Kidney (tissue), 14 donors: Measurements from ENCODE around the gene C9orf50. TPM values are rescaled to one million over a fixed set of nuclear protein-coding genes. Genes with fewer than 3 reads are reported as not detected.

Experiments used
- DNase-seq, 5 donors: peaks; one replicate each; pipeline ENCODE4 v3.0.0-alpha.2; 2013 to 2020
- FAIRE-seq: peaks from 2 replicates; lab custom pipeline; 2012; peaks lifted over from hg19 to GRCh38; lab: Jason Lieb, UNC
- H3K27ac ChIP-seq, 2 donors: one replicate each; pipeline ENCODE4 v1.7.0; 2013; ENCODE audit warnings: low read depth in 2 of 2, low read length in 2 of 2, inconsistent platforms in 1 of 2
- H3K27me3 ChIP-seq: one replicate; pipeline ENCODE4 v1.7.1; 2013; ENCODE audit warnings: low read length, inconsistent platforms; ENCODE audit not compliant: control insufficient read depth, insufficient read depth
- H3K36me3 ChIP-seq, 3 donors: one replicate each; pipeline versions ENCODE4 v1.7.0 to v1.7.1; 2013; ENCODE audit warnings: low read length in 3 of 3, control low read depth in 1 of 3, inconsistent platforms in 1 of 3; ENCODE audit not compliant: insufficient read depth in 3 of 3, control insufficient read depth in 2 of 3
- H3K4me1 ChIP-seq, 3 donors: one replicate each; pipeline versions ENCODE4 v1.7.0 to v1.7.1; 2013; ENCODE audit warnings: low read length in 3 of 3, inconsistent platforms in 1 of 3, low read depth in 1 of 3; ENCODE audit not compliant: control insufficient read depth in 2 of 3, insufficient read depth in 2 of 3
- H3K4me3 ChIP-seq, 3 donors: one replicate each; pipeline versions ENCODE4 v1.7.0 to v1.8.1; 2013; ENCODE audit warnings: low read length in 3 of 3, control low read depth in 1 of 3, inconsistent platforms in 1 of 3
- H3K9ac ChIP-seq, 3 donors: one replicate each; pipeline versions ENCODE4 v1.7.0 to v1.7.1; 2013; ENCODE audit warnings: low read length in 3 of 3, control low read depth in 1 of 3, inconsistent platforms in 1 of 3
- H3K9me3 ChIP-seq, 3 donors: one replicate each; pipeline versions ENCODE4 v1.7.0 to v1.7.1; 2013; ENCODE audit warnings: low read length in 3 of 3, control low read depth in 1 of 3, inconsistent platforms in 1 of 3; ENCODE audit not compliant: control insufficient read depth in 2 of 3, insufficient read depth in 1 of 3
- CTCF ChIP-seq: IDR thresholded peaks from 3 replicates; pipeline ENCODE4 v1.5.1; 2012; ENCODE audit warnings: mild to moderate bottlenecking, moderate library complexity, borderline replicate concordance; ENCODE audit not compliant: insufficient read depth; ENCODE audit errors: extremely low read depth
- intact Hi-C: fragments of 100-400 bp; cut with DNase I; formaldehyde crosslinking; loops from one replicate; pipeline ENCODE4 v1.11.1; 2022
- polyA plus RNA-seq: library from polyadenylated mRNA; stranded (reverse); fragments of 350-450 nt; fragmentation: Illumina TruSeq; extraction: RNeasy Lipid Tissue Mini Kit (QIAGEN cat#74804); gene quantifications from one replicate; pipeline ENCODE4 v1.2.3, GENCODE V29; 2014; ENCODE audit warnings: low read depth, low replicate concordance; ENCODE audit not compliant: insufficient read depth
- total RNA-seq: library from RNA; stranded (reverse); fragmentation: NEBNext Ultra II Directional; extraction: Animal tissue kit (Norgen Biotek cat#: 25700); gene quantifications from one replicate; pipeline ENCODE4 v1.2.1, GENCODE V29; 2021
- donor health status: control.
- donor health status: control.
- donor health status: control.
- donor health status: control.
- donor health status: control.
- donor health status: DM: yes; HTN: yes; CAD: no.
- donor health status: Normal renal cell carcinoma (clear cell type).

Gene C9orf50
- total and polyA plus RNA-seq, 2 donors from 2014 or later = 1.1 to 2.8 TPM

GRCh38 chr9:129649726-129650679 lies 29.1 kb upstream of the C9orf50 start:
- H3K27me3 ChIP-seq = no peaks in the 10 kb centered on the region
- intact Hi-C loops = loop anchor here (10.0 kb wide), 1 partner anchor 135 kb away; no protein-coding TSS in a partner anchor
- no peak overlapping the region for H3K27ac ChIP-seq
- TF ChIP-seq CTCF = no peak
- no peaks in the 10 kb centered on the region for H3K36me3 ChIP-seq
- DNase-seq = no peak
- peaks cover 0 to 4% (median 0%) of the 10 kb centered on the region in 3 donors for H3K4me1 ChIP-seq
- no peak for FAIRE-seq
- H3K4me3 ChIP-seq = no peak overlapping the region
- H3K9me3 ChIP-seq = no peaks in the 10 kb centered on the region
- no peak overlapping the region for H3K9ac ChIP-seq

- H3K36me3 ChIP-seq = no peaks in the 10 kb centered on the region
- intact Hi-C loops = loop anchor here (10.0 kb wide), 1 partner anchor 136 kb away; no protein-coding TSS in a partner anchor
- no peak for TF ChIP-seq CTCF
- H3K4me3 ChIP-seq = no peak overlapping the region
- DNase-seq (no peak), FAIRE-seq (no peak)
- no peak overlapping the region for H3K9ac ChIP-seq
- H3K9me3 ChIP-seq = no peaks in the 10 kb centered on the region
- H3K27ac ChIP-seq = no peak overlapping the region
- H3K4me1 ChIP-seq = no peaks in the 10 kb centered on the region
- no peaks in the 10 kb centered on the region for H3K27me3 ChIP-seq
Observed at GRCh38 chr9:129648764-129649115, 27.8 kb upstream of the C9orf50 start.

GRCh38 chr9:129648092-129648763 lies 27.3 kb upstream of the C9orf50 start:
- H3K27ac ChIP-seq = no peak overlapping the region
- no peak for TF ChIP-seq CTCF
- H3K4me3 ChIP-seq = no peak overlapping the region
- H3K9me3 ChIP-seq = no peaks in the 10 kb centered on the region
- H3K4me1 ChIP-seq = no peaks in the 10 kb centered on the region
- FAIRE-seq (no peak), DNase-seq (no peak)
- no peaks in the 10 kb centered on the region for H3K36me3 ChIP-seq
- H3K27me3 ChIP-seq = no peaks in the 10 kb centered on the region
- intact Hi-C loops = loop anchor here (10.0 kb wide), 1 partner anchor 137 kb away; no protein-coding TSS in a partner anchor
- H3K9ac ChIP-seq = no peak overlapping the region
